HG03342 (cell line): ENCODE data around the gene BAG5.
"Not testable (repeated sequence)": the region's sequence is repeated elsewhere in the genome, so short reads cannot be mapped to it uniquely, and the experiment has no call there.

Experiments used
- ATAC-seq: cut with Tn5 transposase; IDR thresholded peaks from one replicate; pipeline ENCODE4 v1.9.1; 2021; ENCODE audit warnings: mild to moderate bottlenecking, moderate library complexity; ENCODE audit not compliant: unreplicated experiment

BAG5 gene, protein sequence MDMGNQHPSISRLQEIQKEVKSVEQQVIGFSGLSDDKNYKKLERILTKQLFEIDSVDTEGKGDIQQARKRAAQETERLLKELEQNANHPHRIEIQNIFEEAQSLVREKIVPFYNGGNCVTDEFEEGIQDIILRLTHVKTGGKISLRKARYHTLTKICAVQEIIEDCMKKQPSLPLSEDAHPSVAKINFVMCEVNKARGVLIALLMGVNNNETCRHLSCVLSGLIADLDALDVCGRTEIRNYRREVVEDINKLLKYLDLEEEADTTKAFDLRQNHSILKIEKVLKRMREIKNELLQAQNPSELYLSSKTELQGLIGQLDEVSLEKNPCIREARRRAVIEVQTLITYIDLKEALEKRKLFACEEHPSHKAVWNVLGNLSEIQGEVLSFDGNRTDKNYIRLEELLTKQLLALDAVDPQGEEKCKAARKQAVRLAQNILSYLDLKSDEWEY

DNA sequence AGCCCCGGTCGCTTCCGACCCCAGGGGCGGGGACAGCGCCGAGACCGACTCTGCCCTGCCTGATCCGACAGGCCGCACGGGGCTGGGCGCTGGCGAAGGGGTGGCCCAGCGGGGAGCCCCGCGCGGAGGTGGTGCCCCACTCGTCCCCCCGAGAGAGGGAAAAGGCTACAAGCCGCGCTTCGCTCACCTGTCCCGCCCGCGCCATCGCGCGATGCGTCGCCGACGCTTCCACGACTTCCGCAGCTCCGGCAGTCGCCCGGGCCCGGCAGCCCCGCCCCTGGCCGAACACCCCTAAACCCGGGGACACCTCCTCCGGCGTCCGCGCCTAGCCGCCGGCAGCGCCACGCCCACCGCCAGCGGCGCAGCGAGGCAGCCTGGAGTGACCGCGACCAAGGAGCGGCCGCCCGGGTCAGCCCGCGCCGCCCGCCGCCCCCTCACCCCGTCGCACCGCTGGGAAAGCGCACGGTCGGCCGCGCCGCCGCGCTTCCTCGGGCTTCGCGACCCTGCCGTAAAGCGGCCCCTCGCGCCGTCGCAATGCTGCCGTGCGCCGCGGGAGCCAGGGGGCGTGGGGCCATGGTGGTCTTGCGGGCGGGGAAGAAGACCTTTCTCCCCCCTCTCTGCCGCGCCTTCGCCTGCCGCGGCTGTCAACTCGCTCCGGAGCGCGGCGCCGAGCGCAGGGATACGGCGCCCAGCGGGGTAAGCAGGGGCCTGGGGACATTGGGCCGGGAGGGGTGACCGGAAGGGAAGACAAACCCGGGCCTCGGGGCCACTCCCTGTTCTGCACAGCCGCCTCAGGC lies at the start of gene BAG5, which contains the start of gene COA8:
Gene BAG5 (minus strand): TSS at position 229 of the 797 bp plus-strand sequence. CDS start 1,493 bp downstream, outside the sequence.
Gene COA8 (plus strand): TSS at position 532 of the 797 bp plus-strand sequence. CDS start 42 bp downstream, at position 574.
- peak; percentile 69 for ATAC-seq

DNA sequence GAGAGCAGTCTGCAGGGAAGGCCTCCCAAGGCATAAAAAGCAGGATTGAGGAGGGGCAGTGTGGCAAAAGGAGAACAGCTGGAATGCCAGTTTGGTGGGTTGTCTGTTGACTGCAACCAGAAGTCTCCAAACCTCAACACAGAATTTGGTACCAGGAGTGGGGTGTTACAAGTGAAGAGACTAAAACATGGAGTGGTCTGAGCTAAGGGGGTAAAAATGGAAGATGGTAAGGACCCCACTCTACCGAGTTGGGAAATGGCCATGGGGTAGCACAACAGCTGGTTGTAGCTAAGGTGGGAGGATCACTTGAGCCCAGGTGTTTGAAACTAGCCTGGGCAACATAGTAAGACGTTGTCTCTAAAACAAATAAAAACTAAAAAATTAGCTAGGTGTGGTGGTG lies 48.8 kb upstream of the BAG5 start:
- no peak for ATAC-seq

DNA sequence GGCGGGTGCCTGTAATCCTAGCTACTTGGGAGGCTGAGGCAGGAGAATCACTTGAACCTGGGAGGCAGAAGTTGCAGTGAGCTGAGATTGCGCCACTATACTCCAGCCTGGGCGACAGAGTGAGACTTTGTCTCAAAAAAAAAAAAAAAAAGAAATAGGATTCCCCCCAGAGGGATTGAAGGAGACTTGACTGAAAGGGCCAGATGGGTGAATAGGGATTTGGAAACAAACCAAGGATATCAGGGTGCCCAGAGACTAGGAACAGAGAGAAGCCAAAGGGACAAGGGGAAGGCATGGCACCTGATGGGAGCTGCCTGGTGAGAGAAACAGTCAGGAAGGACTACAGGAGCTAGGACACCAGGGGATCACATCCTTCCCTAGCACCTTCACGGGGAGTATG lies 46.6 kb upstream of the BAG5 start:
- not testable (repeated sequence) for ATAC-seq

DNA sequence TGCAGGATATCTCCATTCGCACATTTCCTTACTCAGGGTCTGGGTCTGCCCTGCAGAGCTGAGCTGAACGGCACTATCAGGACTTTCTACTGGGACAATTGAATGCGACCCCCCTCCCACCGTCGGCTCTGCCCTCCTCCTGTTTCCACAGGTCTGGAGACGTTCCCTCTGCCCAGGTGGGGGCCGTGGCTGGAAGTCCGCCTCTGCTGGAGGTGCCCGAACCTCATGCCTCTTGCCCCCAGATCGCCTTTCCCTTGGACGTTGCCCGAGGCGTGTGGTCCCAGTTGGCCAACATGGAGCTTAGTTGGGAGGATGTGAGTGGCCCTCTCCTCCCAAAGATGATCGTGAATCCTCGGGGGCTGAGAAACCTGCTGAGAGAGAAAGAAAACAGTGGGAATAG lies 45.4 kb upstream of the BAG5 start:
- ATAC-seq = no peak

DNA sequence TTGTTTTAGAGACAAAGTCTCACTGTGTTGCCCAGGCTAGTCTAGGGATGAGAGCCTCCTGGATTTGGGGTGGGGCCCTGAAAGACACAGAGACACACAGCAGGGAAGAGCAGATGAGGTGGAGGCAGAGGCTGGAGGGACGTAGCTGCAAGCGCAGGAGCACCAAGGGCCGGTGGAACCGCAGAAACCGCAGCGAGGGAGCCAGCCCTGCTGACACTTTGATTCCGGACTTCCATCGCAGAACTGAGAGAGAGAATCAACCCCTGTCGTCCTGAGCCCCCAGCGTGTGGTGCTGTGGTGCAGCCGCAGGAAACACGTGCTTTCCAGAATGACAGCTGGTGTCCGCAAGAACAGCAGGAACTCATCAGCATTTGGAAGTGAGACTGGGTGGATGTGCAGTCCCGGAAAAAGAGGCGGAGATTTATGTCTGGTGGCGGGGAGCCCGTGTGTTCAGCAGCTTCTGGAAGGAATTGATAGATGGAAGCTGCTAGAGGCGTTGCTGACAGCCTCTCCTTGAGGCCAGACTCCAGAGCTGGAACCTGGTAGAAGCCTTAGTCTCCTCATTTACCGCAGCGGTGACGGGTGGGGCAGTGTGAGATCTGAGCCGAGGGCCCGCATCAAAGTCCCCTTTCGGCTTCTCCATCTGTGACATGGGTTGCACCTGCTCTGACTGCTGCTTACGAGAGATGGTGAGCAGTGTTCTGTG lies 44.7 kb upstream of the BAG5 start:
- peak; percentile 66 for ATAC-seq

DNA sequence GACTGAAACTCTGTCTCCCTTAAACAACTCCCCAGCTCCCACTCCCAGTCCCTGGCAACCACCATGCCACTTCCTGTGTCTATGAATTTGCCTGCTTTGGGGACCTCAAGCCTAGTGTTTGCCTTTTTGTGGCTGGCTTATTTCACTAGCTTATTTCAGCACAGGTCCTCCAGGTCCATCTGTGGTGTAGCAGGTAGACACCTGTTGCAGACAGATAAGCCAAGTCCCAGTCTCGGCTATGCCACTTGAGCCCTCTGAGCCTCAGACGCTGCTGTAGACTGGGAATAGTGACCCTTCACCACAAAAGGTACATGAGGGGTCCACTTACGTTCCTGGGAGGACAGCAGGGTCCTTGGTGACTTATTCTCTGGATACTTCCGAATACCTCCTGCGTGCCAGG lies 42.2 kb upstream of the BAG5 start:
- ATAC-seq = no peak

DNA sequence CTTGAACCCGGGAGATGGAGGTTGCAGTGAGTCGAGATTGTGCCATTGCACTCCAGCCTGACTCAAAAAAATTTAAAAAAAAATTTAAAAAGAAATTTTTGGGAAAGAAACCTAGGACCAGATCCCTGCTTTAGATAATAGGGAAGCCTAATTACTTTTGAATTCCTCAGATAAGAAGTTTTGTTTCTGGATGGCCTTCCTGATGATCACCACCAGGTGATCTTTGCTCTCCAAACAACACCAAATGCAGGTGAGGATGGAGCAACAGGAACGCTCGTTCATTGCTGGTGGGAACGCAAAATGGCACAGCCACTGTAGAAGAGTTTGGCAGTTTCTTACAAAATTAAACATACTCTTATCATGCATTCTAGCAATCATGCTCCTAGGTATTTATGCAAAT lies 38.0 kb upstream of the BAG5 start:
- no peak for ATAC-seq

DNA sequence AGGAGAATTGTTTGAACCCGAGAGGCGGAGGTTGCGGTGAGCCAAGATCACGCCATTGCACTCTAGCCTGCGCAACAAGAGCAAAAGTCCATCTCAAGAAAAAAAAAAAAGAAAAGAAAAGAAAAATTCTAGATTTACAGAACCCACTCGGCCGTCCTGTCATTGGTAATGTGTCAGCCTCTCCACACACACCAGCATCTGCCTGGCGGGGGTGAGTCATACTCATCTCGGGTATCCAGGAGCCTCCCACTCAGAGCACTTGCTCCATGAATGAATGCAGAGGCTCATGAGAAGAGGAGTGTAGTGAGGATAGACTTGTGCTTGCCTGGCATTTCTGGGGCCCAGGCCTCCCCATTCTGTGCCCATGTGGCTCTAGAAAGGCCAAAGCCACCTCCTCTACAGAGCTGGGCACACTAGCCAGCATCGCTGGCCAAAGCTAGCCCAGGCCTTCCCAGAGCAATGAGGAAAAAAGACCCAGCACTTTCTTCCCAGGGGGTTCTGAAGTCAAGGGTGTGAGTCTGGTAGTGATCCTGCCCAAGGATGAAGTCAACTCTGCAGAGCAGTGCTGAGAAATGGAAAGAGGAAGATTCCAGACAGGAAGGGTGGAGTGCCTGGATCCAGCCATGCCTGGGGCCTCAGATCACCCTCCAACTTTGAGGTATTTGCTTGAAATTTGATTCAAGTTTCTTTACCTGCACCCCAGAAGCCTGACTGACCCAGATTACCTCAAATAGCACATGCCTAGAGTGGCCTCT lies 35.3 kb upstream of the BAG5 start:
- no peak for ATAC-seq

DNA sequence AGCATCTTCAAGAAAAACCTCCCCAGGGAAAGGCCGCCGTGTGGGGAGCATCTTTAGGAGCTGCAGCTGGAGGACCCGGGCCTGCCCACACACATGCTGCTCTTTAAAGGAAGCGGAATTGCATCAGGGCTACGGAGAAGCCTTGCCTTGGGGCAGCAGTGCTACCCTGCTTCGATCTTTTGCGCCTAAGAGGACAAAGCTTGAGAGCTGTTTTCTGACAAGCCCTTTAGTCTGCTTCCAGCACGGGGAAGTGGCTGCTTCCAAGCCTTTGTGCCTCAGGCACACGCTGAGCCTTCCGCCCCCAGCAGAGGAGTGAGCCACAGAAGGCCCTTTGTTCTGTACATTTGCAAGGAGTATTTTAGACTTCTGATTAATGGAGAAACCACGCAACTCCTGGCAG lies 31.8 kb upstream of the BAG5 start:
- no peak for ATAC-seq

DNA sequence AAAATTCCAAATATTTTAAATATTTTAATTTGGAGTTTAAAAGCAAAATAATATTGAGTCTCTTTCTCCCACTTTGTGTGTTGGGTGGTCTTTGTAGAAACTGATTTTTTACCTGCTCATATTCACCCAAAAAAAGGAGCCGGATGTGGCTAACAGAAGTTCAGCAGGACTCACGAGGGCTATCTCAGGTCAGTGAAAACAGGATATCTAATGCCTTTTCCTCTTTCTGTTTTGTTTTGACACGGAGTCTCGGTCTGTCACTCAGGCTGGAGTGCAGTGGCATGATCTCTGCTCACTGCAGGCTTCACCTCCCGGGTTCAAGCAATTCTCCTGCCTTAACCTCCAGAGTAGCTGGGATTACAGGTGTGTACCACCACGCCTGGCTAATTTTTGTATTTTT lies 31.1 kb upstream of the BAG5 start:
- ATAC-seq = peak; percentile 92

DNA sequence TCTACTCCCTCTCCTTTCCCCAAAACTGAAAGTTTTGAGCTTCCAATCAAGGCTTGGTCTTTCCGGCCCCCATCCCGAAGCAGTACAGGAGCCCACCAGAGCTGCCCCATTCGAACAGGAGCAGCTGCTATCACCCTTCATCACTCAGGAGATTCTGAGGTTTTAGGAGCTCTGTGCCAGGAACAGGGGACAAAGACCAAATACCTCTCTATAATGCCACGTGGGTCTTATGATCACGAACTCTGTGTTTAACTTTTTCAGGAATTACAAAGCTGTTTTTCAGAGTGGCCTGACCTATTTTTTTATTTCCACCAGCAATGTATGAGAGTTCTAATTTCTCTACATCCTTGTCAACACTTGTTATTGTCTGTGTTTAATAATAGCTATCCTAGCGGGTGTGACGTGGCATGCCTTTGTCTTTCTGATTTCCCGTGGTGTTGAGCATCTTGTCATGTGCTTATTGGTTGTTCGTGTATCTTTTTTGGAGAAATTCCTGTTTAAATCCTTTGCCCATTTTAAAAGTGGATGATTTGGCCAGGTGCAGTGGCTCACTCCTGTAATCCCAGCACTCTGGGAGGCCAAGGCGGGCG lies 22.0 kb upstream of the BAG5 start:
- no peak for ATAC-seq

DNA sequence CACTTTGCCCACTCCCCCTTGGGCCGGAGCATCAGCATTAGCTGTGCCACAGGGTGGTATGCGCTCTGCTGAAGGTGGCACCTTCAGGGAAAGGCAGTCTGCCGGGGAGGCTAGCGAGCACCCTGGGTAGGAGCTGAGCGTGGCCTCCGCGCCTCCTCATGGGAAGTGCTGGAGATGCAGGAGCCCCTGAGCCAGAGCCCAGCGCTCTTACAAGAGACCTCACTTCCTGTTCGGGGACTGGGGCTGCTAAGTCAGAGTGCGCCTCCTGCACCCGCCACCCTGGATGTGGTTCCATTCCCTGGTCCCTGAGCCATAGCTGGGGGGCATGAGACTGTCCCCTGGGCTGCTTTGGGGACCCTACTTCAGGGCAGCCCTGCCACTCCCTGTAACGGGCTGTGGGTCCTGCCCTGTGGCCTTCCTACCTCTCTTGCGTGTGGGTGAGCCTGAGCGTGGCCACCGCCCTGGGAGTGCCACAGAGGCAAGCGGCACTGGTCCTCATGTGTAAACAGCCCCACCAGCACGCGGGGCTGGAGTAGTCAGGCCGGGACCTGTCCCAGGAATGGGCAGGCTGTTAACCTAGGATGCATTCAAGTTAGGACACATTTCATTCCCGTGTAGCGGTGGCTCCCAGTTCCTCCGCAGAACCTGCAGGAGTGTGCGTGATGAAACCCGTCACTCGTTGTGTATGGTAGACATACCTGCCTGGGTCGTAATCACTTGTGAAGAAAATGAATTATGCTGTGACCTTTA lies 19.7 kb upstream of the BAG5 start:
- no peak for ATAC-seq

DNA sequence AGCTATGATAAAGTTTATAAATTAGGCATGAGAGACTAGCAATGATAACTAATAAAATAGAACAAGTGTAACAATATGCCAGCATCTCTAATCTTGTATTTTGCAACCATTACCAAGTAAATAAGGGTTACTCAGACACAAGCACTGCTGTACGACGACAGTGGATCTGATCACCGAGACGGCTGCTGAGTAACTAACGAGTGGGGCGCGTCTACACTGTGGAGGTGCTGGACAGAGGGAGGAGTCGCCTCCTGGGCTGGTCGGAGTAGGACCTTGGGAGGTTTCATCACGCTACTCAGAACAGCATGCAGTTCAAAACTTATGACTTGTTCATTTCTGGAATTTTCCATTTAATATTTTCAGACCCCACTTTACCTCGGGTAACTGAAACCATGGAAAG lies 18.7 kb upstream of the BAG5 start:
- ATAC-seq = no peak

DNA sequence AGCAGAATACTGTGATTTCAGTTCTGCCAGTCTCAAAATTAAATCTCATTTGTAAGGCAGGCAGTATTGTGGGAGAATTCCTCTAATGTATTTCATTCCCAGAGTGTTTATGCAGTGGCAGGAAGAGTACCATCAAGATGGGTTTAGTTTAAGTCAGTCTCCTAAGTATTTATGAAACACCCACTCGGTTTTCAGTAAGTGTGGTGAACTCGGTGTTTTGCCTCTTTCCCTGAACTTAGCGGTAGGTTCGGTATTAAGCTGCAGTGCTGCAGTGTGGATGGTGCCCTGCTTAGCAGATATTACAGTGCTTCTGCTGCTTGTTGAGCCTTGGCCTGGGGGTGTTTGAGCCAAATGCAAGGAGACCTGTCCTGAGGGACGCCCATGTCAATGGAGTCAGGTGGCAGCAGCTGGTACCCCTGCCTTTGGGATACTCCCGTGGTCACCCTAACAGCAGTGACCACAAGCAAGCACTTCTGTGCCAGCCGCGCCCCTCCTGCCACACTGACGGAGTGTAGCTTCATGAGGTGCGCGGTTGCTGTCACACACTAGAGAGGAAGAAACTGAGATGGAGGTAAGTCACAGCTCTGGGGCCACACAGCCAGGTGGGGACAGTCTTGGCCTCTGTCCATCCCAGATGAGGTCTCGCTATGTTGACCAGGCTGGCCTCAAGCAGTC lies 16.1 kb upstream of the BAG5 start:
- no peak for ATAC-seq

DNA sequence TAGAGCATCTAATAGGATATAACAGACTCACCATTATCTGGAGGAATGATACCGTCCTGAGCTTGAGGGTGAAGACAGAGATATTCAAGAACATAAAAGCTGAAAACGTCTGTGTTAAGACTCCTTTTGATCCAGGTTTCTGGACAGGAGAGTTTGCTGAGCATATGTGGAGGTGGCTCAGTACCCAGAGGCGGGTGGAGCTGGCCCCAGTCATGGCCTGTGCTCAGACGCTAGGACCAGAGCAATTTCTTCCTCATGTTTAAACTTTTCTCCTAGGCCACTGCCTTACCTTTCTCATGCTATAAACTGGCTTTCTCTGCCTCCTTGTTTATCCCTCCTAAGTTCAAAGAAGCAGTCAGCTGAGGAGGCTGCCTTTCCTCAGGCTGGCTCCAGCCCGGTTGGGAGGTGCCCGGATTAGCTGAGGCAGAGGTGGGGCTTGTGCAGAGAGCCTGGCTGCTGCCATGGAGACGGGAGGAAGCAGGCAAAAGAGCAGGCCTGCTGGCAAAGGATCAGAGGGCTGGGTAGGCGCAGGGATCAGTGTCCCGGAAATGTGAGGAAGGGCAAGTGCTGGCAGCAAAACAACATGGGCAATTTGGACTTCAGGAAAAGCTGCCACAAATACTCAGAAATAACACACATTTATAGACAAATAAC lies 14.0 kb upstream of the BAG5 start:
- no peak for ATAC-seq

DNA sequence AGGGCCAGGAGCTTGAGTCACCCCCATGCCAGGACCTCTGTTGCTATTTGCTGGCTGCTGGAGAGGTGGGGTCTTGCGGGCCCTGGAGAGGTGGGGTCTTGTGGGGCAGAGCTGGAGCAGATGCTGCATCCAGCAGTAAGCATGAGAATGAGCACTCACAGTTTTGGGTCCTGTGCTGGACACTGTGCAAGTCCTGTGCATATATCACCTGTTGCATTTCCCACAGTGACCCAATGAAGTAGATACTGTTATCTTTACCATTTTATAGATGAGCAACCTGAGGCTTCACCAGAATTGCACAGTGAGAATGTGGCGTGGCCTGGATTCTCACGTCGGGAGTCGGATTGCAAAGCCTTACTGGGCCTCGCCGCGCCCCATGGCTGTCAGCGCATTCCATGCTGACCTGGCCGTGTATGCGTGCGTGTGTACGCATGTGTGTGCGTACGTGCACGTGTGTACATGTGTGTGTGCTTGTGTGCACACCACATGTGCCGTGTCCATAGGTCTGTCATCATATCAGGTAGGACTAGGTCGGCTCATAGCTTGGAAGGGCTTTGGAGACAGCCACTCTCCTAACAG lies 12.3 kb upstream of the BAG5 start:
- no peak for ATAC-seq

DNA sequence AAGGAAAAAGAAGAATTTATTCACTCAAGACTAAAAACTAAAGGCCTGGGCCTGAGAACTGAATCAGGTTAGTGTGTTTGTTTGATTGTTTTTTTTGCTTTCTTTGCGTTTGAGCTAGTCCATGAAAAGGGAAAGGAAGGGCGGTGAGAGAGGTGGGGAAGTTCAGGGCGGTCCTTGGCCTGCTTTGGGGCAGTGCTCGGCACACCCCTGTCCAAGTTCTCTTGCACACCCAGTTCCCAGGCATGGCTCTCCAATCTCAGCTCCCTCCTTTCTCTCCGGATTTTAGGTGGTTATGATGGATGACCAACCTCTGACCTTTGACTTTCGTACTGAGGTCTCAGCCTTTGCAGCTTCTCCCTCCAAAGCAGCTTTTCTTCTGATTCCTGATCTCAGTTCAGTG lies 11.6 kb upstream of the BAG5 start:
- ATAC-seq = no peak

DNA sequence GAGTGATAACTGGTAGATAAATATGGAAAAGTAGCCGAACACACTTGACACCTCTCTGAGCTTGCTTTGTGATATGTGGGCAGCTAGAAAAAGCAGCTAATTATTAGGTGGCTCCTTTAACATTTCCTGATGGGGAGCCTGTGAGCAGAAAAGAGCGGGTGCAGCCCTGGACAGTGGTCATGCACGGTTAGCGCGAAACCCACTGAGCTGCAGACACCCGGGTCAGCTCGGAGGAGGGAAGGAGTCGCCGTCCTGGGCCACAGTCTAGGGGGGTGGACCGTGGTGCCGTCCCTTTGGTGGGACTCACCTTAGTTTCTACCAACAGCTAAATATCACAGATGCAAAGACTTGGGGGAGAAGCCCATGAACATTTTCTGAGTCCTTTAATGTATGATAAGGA lies 7.0 kb upstream of the BAG5 start:
- ATAC-seq = no peak
